GM21423 (cell line): Measurements from ENCODE around the gene NPAS2.

Source experiments
- ATAC-seq: cut with Tn5 transposase; IDR thresholded peaks from one replicate; pipeline ENCODE4 v1.9.1; 2021; ENCODE audit warnings: mild to moderate bottlenecking, moderate library complexity; ENCODE audit not compliant: unreplicated experiment

The NPAS2 gene

DNA sequence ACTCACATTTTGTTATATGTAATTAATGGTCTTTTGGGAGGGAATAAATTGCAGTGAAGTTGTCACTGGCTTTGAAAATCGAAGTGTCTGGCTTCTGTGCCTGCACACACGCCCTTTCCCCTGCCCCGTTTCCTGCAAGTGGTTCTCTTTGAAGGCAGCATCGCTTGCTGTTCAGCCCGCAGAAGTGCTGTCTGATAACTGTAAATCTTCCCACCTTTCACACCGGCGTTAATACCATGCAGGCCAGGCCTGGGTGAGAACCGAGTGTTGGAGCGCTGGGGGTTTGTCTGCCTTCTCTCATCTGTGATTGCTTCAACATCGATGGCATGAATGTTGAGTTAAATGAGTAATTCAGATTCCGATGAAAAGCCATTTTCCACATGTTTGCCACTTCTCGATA, 144.3 kb downstream of the NPAS2 start:
- ATAC-seq, result no peak

DNA sequence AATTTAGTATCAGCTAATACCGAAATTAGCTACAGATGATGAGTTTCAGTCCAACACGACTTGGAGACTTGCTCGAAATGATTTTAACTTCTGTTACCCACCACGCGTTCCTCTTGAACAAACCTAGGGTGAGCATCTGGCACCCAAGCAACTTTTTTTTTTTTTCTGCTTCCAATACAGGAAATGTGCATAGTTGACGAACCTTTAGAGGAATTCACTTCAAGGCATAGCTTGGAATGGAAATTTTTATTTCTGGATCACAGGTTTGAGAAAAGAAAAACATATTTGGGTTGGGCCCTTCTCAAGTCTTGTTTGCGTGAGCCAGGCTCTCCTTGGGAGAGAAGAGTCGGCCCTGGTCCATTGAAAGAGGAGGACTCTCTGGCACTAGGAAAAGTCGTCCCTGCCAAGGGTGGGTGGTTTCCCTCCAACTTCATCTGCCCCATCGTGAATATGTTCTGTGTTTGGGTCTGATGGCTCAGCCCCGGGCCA, 144.8 kb downstream of the NPAS2 start:
- ATAC-seq, result no peak

DNA sequence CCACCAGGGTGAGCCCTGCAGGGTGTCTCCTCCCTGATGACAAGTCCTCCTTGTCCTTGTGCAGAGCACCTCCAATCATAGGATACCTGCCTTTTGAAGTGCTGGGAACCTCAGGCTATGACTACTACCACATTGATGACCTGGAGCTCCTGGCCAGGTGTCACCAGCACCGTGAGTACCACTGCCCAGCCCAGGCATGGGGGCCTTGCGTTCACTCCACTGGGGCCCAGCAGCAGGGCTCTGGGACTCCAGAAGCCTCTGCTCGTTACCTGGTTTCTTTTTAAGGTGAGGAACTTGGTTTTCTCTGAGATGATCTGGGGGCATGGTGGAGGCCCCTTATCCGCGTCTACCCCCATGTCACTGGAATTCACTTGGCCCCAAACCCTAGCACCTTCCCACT, 145.7 kb downstream of the NPAS2 start:
- no peak for ATAC-seq

DNA sequence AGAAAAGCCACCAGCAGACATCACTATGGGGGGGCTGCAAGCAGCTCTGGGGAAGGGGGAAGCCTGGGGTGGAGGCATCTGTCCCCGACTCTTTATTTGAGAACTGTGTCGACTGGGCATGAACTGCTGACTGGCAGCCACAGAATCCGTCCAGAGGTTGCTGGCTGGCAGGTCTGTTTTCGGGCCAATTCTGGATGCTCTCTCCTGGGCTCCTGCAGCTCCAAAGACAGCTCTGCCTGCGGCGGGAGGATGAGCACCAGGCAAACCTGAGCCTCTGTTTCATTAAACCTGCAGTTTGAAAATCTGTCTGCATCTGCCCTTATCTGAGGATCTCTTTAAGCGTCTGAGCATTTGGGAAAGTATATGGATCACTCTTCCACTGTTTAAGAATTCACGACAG, 147.8 kb downstream of the NPAS2 start:
- ATAC-seq, result no peak

DNA sequence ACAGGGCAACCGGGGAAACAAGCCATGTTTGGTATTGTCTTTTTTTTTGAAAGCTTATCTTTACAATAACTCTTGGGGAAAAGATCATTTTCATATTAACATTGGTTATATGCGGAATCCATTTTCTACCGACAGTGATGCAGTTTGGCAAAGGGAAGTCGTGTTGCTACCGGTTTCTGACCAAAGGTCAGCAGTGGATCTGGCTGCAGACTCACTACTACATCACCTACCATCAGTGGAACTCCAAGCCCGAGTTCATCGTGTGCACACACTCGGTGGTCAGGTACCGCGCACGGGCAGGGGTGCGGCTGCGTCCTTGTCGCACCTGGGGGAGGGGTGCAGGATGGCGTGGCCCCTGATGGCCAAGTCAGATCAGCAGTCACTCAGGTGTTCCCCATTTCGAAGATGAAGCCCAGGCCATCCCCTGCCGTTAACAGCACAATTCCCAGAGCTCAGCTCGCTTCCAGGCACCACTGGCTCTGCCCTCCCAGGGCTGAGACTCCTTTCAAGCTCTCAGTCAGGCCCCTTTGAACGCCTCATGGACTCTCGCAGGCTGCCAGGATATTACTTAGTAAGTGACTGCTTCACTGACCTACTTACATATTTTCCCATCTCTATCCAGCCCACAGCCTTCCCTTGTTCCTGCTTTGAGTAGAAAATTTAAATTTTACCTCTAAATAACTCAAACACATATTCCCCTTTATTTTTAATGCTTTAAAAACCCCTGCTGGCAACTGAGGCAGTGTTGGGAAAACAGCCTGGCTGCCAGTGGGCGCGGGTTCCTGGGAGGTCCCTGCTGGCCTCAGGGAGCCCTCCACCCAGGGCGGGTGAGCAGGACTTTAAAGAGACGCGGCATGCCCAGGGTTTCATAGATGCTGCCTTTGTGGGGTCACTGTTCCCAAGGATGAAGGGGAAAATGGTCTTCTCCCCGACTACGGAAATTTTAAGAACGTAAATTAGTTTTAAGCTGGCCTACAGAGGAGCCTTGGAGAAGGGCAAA, 148.5 kb downstream of the NPAS2 start:
- no peak for ATAC-seq

DNA sequence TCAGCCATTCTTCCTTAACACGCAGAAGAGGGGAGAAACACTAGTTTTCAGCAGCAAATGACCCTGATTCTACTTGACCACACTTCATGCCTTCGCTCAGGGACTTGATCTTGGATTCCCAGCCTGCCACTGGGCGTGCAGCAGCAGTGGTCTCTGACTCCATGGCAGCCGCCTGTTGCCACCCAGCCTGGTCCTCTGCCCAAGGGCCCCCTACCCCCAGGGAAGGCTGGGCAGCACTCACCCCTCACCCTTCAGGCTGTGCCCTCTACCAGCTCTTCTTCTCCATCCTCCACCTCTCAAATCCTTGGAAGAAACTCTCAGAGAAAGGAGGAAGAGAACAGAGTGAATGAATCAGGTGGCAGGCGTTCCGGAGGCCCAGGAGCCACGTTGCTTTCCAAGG, 150.1 kb downstream of the NPAS2 start:
- no peak for ATAC-seq

DNA sequence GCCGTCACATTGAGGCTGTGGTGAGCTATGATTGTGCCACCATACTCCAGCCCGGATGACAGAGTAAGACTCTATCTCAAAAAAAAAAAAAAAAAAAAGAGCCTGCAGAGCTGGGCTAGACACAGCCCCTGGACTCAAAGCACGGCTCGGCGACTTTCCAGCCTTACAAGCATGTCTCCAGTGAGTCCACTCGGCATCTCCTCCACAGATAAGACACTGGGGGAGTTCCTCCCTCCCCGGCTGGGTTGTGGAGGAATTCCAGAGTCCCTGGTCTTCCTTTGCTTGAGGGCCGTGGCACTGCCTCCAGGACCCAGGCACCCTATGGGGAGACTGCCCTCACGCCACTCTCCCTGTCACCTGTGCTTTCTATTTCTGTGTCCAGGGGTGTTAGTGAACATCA, 151.3 kb downstream of the NPAS2 start:
- ATAC-seq, result no peak

DNA sequence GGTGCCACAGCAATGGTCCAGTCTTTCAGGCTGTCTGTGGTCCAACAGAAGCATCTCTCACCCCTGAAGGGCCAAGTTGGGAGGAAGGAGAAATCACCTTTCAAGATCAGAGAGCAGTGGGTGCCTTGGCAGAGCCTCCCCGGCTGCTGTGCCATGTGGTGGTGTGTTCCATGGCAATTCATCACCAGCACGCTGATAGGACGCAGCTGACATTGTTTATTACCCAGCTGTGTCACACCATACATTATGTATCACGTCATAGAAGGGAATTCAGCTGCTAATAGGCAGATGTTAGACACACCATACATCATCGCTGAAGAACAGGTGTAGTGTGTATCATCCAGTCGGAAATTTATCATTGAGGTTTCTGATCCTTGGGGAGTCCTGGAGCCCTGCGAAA, 152.5 kb downstream of the NPAS2 start:
- no peak for ATAC-seq

DNA sequence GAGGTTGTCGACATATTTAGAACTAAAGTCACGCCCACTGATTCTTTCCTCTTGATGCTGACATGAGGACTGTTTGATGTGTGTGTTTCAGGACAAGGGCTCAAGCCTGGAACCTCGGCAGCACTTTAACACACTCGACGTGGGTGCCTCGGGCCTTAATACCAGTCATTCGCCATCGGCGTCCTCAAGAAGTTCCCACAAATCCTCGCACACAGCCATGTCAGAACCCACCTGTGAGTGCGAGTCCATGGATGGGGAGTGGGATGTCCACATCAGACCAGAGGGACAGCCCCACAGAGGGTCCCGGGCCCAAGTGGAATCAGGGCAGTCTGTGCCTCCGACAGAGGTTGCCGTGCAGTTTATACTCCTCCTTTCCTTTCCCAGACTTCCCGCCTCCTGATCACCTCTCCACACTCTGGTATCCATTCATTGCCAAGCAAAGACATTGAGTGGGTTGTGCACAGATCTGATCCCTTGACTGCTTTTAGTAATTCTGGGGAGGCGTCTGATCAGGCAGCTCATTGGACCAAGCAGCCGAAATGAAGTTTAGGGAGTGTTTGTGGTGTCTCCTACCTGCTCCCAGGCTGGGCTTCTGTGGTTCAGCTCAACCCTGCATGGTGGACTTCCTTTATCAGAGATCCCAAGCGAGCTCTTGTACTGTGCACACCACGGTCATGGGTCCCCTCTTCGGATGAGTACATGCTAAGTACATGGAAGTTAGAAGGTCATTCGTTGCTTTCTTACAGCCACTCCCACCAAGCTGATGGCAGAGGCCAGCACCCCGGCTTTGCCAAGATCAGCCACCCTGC, 155.0 kb downstream of the NPAS2 start:
- ATAC-seq, result no peak

DNA sequence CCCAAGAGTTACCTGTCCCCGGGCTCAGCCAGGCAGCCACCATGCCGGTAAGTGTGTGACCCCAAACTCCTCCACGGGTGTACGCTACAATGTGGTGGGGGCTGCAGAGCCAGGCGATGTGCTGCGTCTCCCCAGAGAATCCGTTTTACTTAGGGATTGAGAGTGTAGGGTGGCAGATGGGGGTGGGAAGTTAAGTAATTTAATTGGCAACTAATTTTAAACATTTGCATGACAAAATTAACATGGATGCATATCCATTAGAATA, 155.5 kb downstream of the NPAS2 start:
- no peak for ATAC-seq

DNA sequence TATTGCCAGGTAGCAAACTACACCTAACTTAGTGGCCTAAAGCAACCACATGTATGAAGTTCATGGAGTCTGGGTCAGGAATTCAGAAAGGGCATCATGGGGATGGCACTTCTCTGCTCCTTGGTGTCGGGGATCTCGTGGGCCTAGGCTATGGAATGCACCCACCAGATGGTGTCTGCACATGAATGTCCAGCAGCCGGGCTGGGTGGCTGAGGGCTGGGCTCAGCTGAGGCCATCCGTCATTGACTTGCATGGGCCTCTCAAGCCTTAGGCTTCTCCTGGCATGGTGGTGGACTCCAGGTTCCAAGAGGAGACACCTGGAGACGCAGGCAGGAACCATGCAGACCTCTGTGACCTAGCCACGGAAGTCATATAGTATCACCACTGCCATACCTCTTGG, 156.1 kb downstream of the NPAS2 start:
- no peak for ATAC-seq

DNA sequence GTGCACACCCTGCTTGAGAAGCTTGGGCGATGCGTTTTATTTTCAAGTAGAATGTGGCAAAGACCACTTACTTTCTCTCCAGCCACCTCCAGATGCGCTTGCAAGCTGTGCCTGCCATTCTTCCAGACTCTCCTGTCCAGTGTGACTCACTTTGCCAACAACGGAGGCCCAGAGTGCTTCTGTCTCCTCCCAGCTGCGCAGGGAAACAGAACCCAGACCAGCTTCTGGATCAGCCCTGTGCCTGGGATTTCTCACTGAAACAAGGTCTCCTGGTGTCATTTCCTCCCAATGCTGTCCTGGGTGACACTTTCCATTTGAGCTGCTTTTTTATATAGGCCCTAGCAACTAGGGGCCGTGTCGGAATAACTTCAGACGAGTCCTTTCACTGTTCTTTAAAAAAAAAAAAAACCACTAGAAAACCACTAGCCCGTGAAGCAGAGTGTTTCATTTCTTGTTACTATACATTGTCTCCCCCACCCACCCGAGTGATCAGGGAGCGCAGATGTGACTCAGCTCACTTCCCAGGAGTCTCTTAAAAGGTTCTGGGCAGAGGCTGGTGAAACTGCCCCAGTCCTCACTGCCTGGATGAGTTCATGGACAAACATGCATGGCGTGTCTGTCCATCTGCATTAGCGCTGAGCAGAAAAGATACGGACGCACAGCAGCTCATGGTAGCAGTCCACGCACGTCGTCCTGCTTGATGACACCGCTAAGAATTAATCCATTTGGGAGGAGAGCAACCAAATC, 156.9 kb downstream of the NPAS2 start:
- peak; percentile 68 for ATAC-seq

DNA sequence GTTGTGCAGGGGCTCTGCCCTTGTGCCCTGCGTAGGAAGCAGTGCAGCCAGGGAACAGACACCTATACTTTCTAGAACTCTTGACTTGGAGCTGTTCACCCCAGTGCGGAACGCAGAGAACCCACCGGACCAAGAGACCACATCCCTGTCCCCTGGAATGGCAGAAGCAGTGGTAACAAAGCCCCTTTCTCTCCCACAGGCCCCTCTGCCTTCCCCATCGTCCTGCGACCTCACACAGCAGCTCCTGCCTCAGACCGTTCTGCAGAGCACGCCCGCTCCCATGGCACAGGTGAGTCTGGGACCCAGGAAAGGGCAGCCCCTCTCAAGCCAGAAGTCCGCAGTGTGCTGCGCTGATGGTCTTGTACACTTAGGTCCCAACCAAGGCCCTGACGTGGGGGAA, 157.6 kb downstream of the NPAS2 start:
- no peak for ATAC-seq

DNA sequence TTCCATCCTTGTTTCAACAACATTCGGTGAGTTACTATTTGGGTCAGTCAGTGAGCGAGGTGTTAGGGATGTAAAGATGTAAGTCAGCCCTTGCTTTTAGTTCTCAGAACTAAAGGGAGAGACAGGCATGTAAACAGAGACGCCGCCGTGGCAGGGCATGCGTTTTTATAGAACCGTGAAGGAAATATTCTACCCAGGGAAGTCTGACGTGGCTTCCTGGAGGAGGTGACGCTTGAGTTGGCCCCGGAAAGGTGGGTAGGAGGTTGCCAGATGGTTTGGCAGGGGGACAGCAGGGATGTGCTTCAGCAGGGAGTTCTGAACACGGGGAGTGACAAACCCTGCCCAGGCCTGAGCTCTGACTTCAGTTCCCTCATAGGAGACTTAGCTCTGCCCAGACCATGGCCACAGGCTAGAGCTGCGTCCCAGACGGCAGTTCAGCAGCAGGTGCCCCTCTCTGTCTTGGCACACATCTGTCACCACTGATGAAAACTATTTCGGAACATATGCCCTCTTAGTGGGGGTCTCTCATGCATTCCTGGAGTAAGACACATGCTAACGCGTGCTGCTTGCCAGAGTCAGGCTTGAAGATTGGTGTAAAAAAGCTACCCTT, 158.7 kb downstream of the NPAS2 start:
- no peak for ATAC-seq

DNA sequence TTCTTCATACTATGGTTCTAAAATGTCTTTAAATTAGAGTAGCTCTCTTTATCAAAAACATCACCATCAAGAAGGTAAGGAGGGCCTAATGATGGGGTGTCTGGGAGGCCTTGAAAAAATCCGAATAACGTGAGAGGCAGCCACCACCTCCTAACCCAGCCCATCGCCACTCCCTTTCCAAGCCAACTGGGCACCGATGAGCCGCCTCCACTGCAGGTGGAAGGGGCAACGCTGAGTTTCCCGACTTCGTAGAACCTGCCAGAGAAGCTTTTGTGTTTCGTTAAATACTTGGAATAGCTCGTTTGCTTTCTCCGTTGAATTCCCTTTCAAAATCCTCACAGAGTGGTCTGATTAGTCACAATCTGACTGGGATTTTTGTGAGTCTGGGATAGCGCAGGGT, 160.1 kb downstream of the NPAS2 start:
- ATAC-seq, result no peak

DNA sequence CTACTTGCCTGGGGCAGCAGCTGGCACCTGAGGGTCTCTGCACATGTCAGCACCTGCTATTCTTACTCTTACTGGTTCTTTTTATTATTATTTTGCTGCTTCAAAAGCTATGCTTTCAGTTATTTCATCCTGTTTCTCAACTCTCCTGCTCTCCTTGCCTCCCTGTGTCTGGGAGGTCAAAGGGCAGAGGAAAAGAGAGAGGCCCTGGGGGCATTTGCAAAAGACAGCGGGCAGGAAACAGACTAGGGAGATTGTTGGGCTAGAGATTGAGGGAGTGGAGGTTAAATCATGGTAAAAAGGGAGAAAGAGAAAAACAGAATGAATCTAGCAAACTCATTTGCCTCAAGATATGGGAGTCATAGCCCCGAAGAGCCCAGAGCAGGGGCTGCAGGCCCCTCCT, 161.1 kb downstream of the NPAS2 start:
- ATAC-seq, result no peak

DNA sequence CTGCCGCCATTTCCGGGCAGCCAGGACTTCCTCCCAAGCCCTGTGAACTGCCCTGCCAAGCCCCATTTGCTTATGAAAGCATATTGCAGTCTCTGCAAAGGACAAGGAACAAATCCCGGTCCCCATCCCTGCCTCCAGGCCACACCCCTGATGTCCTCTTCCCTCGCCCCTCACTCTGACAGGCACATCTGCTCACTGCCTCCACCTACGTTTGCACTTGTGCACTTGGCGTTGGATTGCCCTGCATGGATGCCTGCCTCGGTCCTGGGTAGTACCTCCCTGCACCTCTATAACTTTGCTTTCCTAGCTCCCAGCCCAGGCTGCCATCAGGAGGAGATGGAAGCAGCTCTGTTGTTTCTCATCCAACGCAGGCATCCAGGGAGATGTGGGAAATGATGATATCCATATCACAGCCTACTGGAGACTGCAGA, 162.5 kb downstream of the NPAS2 start:
- no peak for ATAC-seq

DNA sequence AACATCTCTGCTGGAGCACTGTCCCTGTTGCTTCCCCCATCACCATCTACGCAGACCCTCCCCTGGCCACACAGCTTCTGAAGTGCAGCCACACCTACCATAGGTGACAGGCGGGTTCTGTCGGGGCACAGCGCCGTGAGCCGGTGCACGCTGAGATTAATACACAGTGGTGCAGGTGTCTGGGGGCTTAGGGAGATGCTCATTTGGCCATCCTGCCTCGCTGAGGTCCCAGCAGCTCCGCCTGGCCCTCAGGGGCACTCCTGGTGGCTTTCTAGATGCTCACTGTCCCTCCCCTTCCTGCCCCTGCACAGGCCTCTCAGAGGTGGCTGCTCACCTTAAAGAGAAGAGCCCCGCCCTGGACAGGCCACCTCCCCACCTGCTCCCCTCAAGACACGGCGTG, 163.3 kb downstream of the NPAS2 start:
- ATAC-seq, result no peak

DNA sequence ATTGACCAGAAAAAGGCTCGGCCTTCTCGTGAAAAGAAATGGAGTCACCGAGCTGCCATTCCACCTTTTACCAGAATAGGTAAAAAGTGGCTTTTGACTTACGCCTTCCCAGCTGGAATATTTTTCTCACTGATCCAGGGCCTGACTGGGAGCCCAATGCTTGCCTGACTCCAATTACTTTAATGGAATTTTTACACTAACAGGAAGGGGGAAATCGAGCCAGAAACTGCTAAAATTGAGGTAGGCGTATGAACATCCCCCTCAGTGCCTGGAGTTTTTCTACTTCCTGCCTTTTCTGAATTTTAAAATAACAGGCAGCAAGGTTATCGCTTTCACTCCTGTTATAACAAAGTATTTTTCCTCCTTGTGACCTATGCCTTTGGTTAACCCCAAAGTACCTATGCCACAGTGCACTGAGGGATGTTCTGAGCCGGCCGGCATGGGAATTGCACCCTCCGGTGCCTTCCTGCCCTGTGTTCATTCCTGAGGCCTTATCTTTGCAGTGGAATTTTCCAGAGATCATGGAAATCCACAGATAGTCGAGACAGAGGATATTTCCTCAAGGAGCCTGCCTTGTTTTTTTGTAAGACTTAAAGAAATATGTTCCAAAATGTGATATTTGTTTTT, 163.9 kb downstream of the NPAS2 start:
- no peak for ATAC-seq

DNA sequence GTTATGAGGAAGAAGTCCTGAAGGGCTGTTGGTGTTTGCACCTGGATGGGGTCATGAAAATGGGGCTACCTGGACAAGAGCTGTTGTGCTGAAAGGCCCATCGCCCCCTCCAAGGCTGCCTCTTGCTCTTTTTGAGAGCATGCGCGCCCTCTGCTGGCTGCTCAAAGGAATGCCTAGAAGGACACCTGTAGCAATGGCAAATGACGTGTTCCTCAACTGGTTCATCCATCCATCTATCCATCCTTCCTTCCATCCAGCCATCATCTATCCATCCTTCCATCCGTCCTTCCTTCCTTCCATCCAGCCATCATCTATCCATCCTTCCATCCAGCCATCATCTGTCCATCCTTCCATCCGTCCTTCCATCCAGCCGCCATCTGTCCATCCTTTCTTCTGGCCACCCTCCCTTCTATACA, 165.0 kb downstream of the NPAS2 start:
- no peak for ATAC-seq
